ENCODE results near the gene EMP1. TPM values are rescaled to one million over a fixed set of nuclear protein-coding genes. Genes with fewer than 3 reads are reported as not detected.

EMP1 gene
- total RNA-seq, 1 experiment from 2014 or later = 0.63 TPM

DNA sequence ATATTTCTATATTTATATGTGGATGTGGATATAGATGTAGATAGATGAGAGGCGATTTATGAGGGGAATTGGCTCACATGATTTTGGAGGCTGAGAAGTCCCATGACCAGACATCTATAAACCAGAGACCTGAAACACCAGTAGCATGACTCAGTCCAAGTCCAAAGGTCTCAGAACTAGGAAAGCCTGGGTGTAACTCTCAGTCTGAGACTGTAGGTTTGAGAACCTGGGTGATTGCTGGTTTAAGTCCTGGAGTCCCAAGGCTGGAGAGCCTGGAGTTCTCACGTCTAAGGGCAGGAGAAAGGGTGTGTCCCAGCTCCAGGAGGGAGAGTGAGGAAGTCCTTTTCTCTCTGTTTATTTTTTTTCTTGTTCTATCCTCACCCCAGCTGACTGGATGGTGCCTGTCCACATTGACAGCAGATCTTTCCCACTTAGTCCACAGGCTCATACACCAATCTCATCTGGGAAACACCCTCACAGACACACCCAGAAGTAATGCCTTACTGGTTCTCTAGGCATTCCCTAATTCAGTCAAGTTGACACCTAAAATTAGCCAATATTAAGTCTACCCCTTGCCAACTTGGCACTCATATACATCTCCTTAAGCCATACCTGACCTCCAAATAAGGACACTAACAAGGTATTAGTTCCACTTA lies 45.4 kb downstream of the EMP1 start:
- Histone ChIP-seq H4K5ac (ENCODE audit: insufficient read length, low read depth, low read length) (no peak overlapping the region), H3K23me2 (ENCODE audit: insufficient read length, low read depth, low read length, poor library complexity, severe bottlenecking) (no peaks in the 10 kb centered on the region), H2BK12ac (ENCODE audit: insufficient read length, low read depth, low read length) (no peak overlapping the region), H3K4me2 (ENCODE audit: insufficient read depth, insufficient read length, low read length) (no peak overlapping the region), H2AK5ac (ENCODE audit: insufficient read length, low read length) (no peak overlapping the region), H3K9me3 (ENCODE audit: control insufficient read depth, low read depth, low read length) (no peaks in the 10 kb centered on the region), H3K56ac (ENCODE audit: insufficient read length, low read depth, low read length) (no peak overlapping the region), H3T11ph (ENCODE audit: low read length) (no peak overlapping the region), H4K8ac (replicated peaks; ENCODE audit: insufficient read length, low read depth, low read length) (no peak overlapping the region), H3K14ac (ENCODE audit: insufficient read depth, low read length) (no peak overlapping the region), H3K79me1 (ENCODE audit: insufficient read depth, low read depth, low read length, poor library complexity, severe bottlenecking) (no peaks in the 10 kb centered on the region), H3K4me1 (ENCODE audit: insufficient read depth, low read length) (no peaks in the 10 kb centered on the region), H3K23ac (ENCODE audit: insufficient read length, low read depth, low read length) (no peak overlapping the region), H2BK120ac (ENCODE audit: low read depth, low read length, poor library complexity, severe bottlenecking) (no peak overlapping the region), H4K20me1 (ENCODE audit: control insufficient read depth, insufficient read depth, insufficient read length) (no peaks in the 10 kb centered on the region), H2BK5ac (ENCODE audit: insufficient read length, low read length) (no peak overlapping the region), H2AFZ (ENCODE audit: low read length) (no peak overlapping the region), H2BK20ac (ENCODE audit: low read depth, low read length, poor library complexity, severe bottlenecking) (no peak overlapping the region), H3K27ac (ENCODE audit: insufficient read length, low read depth, low read length) (no peak overlapping the region), H3K79me2 (ENCODE audit: insufficient read depth, low read length) (no peaks in the 10 kb centered on the region), H3K27me3 (ENCODE audit: insufficient read depth, low read length) (no peaks in the 10 kb centered on the region), H2BK15ac (ENCODE audit: low read depth, low read length) (no peak overlapping the region), H3K18ac (ENCODE audit: insufficient read length, low read depth, low read length) (no peak overlapping the region), H3K4ac (ENCODE audit: low read depth, low read length) (no peak overlapping the region), H3K9ac (ENCODE audit: extremely low read depth, insufficient read length, low read length) (no peak overlapping the region), H4K91ac (ENCODE audit: insufficient read length, low read depth, low read length) (no peak overlapping the region)
- DNase-seq = no peak
- H3K4me3 Mint-ChIP-seq = no peak overlapping the region
- H3K9me3 Mint-ChIP-seq = no peaks in the 10 kb centered on the region
- no peaks in the 10 kb centered on the region for H3K27me3 Mint-ChIP-seq (ENCODE audit: low read depth)
- no peaks in the 10 kb centered on the region for H3K4me1 Mint-ChIP-seq
- H3K27ac Mint-ChIP-seq = no peak overlapping the region
- 100% methylated on average over 1 of the region's 2 CpGs for WGBS (ENCODE audit: extremely low coverage, insufficient read length, low lambda C conversion rate)
- no peaks in the 10 kb centered on the region for H3K36me3 Mint-ChIP-seq (ENCODE audit: insufficient read depth in 1 of 3, low read depth in 3 of 3)
- TF ChIP-seq, protein P1, sequence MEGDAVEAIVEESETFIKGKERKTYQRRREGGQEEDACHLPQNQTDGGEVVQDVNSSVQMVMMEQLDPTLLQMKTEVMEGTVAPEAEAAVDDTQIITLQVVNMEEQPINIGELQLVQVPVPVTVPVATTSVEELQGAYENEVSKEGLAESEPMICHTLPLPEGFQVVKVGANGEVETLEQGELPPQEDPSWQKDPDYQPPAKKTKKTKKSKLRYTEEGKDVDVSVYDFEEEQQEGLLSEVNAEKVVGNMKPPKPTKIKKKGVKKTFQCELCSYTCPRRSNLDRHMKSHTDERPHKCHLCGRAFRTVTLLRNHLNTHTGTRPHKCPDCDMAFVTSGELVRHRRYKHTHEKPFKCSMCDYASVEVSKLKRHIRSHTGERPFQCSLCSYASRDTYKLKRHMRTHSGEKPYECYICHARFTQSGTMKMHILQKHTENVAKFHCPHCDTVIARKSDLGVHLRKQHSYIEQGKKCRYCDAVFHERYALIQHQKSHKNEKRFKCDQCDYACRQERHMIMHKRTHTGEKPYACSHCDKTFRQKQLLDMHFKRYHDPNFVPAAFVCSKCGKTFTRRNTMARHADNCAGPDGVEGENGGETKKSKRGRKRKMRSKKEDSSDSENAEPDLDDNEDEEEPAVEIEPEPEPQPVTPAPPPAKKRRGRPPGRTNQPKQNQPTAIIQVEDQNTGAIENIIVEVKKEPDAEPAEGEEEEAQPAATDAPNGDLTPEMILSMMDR (conservative IDR thresholded peaks at IDR 0.05) = no peak

Data from H9 (cell line).